Retina (tissue), 1 donor: ENCODE data around the gene OR51V1.
"Not testable (repeated sequence)": the region's sequence is repeated elsewhere in the genome, so short reads cannot be mapped to it uniquely, and the experiment has no call there.

Source experiments
- DNase-seq: peaks from one replicate; pipeline ENCODE4 v3.0.0-alpha.2; 2016

OR51V1 gene

GRCh38 chr11:5200582-5200981, at the start of gene OR51V1:
Gene OR51V1 (minus strand): TSS chr11:5200682. CDS start chr11:5200682, 0 bp downstream.
- DNase-seq: no peak

GRCh38 chr11:5249807-5250396, 49.4 kb upstream of the OR51V1 start, which contains the start of gene HBG1:
Gene HBG1 (minus strand): TSS chr11:5249857. CDS start chr11:5249804, 53 bp downstream.
- DNase-seq: not testable (repeated sequence)

GRCh38 chr11:5248498-5248897, 48.0 kb upstream of the OR51V1 start:
- not testable (repeated sequence) for DNase-seq

- DNase-seq: no peak
Measured at GRCh38 chr11:5247472-5248192, 47.1 kb upstream of the OR51V1 start.

- no peak for DNase-seq
Measured at GRCh38 chr11:5246772-5247471, 46.4 kb upstream of the OR51V1 start.

- DNase-seq: no peak
Measured at GRCh38 chr11:5245155-5245554, 44.7 kb upstream of the OR51V1 start.

GRCh38 chr11:5243816-5244180, 43.3 kb upstream of the OR51V1 start:
- DNase-seq: no peak

GRCh38 chr11:5242933-5243815, 42.7 kb upstream of the OR51V1 start:
- no peak for DNase-seq

GRCh38 chr11:5242208-5242607, 41.7 kb upstream of the OR51V1 start:
- no peak for DNase-seq

- no peak for DNase-seq
Measured at GRCh38 chr11:5241458-5241857, 41.0 kb upstream of the OR51V1 start.

- no peak for DNase-seq
Measured at GRCh38 chr11:5240458-5240857, 40.0 kb upstream of the OR51V1 start.

GRCh38 chr11:5240056-5240455, 39.6 kb upstream of the OR51V1 start:
- DNase-seq: no peak

GRCh38 chr11:5239046-5239445, 38.6 kb upstream of the OR51V1 start:
- DNase-seq: no peak

- no peak for DNase-seq
Measured at GRCh38 chr11:5238486-5238885, 38.0 kb upstream of the OR51V1 start.

- DNase-seq: no peak
Measured at GRCh38 chr11:5237420-5237819, 36.9 kb upstream of the OR51V1 start.

GRCh38 chr11:5235364-5236095, 35.0 kb upstream of the OR51V1 start:
- DNase-seq: no peak

- no peak for DNase-seq
Measured at GRCh38 chr11:5234381-5234834, 33.9 kb upstream of the OR51V1 start, which contains the start of gene HBD. Gene HBD (minus strand): TSS chr11:5234483. CDS start chr11:5234433, 50 bp downstream.

- no peak for DNase-seq
Measured at GRCh38 chr11:5233307-5233706, 32.8 kb upstream of the OR51V1 start.

GRCh38 chr11:5232821-5233220, 32.3 kb upstream of the OR51V1 start:
- no peak for DNase-seq

GRCh38 chr11:5232176-5232575, 31.7 kb upstream of the OR51V1 start:
- no peak for DNase-seq

GRCh38 chr11:5231111-5231510, 30.6 kb upstream of the OR51V1 start:
- no peak for DNase-seq

GRCh38 chr11:5230266-5230665, 29.8 kb upstream of the OR51V1 start:
- DNase-seq: no peak
